Effector CD4-positive, alpha-beta T cell (primary cell): Measurements from ENCODE around the gene ANXA10. TPM values are rescaled to one million over a fixed set of nuclear protein-coding genes. Genes with fewer than 3 reads are reported as not detected.
"Not testable (repeated sequence)": the region's sequence is repeated elsewhere in the genome, so short reads cannot be mapped to it uniquely, and the experiment has no call there.

Experiments
- DNase-seq: peaks from one replicate; pipeline ENCODE4 v3.0.0-alpha.2; 2020
- total RNA-seq: gene quantifications from one replicate; lab custom pipeline; 2026; lab: John Stamatoyannopoulos, UW

The ANXA10 gene, protein sequence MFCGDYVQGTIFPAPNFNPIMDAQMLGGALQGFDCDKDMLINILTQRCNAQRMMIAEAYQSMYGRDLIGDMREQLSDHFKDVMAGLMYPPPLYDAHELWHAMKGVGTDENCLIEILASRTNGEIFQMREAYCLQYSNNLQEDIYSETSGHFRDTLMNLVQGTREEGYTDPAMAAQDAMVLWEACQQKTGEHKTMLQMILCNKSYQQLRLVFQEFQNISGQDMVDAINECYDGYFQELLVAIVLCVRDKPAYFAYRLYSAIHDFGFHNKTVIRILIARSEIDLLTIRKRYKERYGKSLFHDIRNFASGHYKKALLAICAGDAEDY
- total RNA-seq, result not detected

DNA sequence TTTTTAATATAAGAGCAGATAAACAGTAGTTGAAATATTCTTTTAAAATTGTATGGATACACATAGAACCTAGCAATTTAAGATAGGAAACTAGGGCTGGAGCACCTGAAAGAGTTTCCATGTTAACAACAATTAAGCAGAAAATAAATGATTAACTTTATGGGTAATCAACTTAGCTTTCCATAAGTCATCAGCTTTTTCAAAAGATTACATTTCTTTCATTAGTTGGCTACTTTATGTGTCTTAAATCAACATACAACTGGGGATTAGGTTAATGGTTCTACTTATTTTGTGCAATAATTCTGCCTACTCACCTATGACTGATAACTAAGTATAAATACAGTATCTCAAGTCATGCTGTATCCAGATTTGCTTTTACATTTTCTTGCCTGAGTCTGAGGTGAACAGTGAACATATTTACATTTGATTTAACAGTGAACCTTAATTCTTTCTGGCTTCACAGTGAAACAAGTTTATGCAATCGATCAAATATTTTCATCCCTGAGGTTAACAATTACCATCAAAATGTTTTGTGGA, at the start of gene ANXA10:
ANXA10 (plus strand) TSS at position 362 of the 537 bp plus-strand sequence; CDS start at position 526, 164 bp downstream.
- no peak for DNase-seq

DNA sequence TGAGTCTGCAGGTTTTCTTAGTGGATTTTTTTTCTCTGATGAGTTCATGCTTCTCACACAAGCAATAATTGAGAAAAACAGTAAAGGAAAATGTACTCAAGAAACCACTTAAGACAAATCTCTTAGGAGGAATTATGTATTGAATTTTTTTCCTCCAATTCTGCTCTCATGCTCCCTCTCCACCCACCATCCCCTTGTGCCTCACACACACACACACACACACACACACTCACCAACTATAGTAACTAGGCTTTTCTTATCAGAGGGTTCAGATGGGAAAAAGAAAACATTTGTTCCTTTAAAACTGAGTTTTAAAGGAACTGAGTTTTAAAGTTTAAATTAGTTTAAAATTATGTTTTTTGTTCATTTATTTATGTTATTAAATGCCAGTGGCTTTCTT, 47.0 kb upstream of the ANXA10 start:
- no peak for DNase-seq

DNA sequence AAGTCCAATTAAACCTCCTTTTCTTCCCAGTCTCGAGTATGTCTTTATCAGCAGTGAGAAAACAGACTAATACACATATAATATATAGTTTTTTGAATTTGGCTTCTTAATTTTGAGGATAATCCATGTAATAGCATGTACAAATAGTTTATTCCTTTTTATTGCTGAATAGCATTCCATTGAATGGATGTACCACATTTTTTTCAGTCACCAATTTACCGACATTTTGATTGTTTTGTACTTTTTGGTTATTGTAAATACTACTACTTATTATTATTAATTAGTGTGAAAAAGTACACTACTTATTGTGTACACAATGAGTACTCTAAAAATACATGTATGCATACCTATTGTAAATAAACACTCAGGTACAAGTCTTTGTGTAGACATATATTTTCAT, 42.3 kb upstream of the ANXA10 start:
- no peak for DNase-seq

DNA sequence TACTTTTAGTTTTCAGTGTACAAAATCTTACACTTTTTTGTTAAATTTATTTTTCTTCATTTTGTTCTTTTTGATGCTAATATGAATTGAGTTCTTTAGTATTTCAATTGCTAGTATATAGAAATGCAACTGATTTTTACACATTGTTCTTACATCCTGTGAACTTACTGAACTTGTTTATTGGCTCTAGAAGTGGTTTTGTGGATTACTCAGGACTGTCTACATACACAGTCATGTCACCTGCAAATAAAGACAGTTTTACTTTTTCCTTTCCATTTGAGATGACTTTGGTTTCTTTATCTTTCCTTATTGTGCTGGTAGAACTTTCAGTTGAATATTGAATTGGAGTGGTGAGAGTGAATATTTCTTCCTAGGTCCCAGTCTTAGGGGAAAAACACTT, 40.8 kb upstream of the ANXA10 start:
- no peak for DNase-seq

DNA sequence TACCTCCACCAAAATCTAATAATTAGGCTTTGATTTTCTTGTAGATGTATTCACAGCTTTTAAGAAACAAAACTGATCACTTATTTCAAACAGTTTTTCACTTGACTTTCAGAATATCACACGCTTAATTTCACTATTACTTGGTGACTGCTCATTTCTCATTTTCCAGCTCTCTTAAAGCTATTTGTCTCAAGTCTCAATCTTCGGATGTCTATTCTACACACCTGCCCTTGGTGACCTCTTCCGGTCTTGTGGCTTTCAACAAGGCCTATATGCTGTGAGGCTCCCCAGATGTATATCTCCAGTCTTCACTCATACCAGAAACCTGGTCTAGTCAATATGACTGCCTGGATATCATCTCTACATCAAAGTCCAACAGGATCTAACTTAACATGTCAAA, 34.9 kb upstream of the ANXA10 start:
- DNase-seq, result no peak

DNA sequence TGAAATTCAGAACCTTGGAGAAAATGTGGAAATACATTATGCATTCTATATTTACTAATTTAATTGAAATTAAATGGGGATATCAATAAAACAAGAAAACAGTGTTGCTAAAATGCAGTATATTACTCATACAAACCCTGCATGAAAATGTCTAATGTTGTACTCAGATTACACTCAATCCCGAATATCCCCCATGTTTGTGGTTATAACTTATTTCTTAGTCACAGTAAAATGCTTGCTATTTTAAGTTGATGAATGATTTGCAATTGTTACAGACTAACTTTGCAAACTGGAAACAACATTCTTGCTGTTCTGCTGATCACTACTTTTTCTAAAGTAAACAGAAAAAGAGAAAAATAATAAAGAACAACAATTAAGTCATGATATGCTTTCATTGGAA, 33.1 kb upstream of the ANXA10 start:
- DNase-seq, result no peak

DNA sequence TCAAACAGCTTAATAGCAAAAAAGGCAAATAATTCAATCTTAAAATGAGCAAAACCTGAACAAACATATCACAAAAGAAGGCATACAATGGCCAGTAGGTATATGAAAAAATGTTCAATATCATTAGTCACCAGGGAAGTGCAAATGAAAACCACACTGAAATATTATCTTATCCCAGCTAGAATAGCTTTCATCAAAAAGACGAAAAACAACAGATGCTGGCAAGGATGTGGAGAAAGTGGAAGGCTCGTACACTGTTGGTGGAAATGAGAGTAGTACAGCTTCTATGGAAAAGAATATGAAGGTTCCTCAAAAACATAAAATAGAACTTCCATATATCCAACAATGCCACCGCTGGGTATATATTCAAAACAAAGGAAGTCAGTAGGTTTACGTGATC, 29.3 kb upstream of the ANXA10 start:
- no peak for DNase-seq

DNA sequence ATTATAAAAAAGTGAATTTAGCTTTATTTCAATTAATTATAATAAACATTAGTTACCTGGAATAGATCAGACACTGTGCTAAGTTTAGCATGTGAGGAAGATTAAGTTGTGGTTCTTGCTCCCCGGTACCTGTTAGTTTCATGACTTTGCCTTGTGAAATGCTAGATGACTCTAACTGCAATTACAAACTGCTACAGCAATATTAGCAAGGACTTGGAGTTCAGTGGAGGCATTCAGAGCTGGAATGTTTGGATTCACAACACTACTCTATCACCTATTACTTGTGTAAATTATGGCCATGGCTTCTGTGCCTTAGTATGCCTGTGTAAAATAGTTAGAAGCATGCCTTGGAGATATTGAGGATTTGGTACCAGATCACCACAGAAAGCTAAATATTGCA, 21.4 kb upstream of the ANXA10 start:
- DNase-seq, result no peak

DNA sequence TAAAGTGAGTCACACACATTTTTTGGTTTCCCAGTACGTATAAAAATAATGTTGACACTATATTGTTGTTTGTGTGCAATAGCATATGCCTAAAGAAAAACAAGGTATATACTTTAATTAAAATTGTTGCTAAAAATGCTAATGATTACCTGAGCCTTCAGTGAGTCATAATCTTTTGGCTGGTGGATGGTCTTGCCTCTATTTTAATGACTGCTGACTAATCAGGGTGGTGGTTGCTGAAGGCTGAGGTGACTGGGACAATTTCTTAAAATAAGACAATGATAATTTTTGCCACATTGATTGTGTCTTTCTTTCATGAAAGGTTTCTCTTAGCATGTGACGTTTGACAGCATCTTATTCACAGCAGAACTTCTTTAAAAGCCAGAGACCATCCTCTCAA, 21.0 kb upstream of the ANXA10 start:
- no peak for DNase-seq

DNA sequence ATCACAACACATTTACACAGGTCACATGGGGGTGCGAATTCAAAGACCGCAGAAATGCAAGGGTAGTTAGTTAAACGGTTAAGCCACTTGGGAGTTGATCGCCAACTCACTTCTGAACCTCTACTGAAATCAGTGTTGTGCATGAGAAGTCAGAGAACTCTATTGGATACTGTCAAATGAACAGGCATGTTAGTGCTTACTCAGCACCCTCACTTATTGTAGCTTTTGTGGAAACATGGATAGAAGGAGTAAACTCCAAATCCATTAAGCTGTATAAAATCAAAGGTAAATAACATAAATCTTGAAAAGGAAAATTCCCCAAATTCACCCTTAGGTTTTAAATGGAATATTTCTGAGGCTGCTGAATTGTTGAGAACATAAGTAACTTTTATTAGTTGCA, 17.5 kb upstream of the ANXA10 start:
- DNase-seq, result no peak

DNA sequence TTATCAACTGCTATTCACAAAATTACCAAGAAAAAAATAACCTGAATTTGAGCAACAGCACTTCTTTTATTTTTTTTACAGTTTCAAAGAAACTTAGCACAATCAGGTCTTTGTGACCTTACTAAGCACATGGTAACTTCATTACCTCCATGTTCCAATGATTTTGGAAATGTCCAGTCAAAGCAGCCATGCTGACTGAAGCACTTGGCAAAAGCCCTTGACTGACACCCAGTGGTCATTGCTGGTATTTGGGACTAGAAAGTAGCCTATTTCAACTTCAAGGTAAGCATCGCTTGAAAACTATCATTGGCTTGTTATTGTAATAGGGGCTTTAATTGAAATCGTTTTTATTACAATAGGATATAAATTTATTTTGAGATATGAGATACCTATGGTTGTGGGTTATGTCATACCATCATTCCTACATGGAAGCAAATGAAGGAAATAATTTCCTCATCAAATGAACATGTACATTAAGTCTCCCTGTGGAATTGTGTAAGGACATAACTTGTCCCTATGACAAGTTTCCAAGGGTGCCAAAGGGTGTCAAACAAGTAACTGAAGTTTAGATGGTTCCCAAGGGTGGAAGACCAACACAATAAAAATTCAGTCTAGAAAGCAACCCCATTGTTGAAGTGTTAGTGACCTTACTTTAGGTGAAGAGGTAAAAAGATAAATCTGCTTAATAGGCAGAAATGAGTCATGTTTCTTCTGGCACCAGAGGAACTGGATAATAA, 15.2 kb upstream of the ANXA10 start:
- DNase-seq, result peak; percentile 1

DNA sequence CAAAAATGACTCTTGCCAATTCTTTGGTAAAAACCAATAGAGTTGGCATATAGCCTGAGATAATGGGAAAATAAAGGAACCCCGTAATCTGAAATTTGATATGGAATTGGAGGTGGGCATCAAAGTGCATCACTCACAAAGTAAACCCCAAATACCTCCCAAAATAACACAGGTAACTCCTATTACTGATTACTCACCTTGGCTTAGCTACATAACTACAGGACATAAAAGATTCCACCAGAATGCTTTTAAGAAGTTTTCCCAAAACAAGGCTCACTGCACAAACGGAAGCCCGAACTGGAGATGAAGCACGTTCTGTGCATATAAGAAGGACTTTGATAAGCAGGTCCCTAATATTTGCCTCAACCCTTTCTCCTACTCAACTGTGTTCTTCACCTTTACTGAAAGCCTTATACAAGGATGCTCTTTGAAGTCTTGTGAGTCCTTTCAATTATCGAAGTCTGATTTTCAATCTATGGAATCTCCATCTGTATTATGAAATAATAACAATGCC, 14.6 kb upstream of the ANXA10 start:
- no peak for DNase-seq

DNA sequence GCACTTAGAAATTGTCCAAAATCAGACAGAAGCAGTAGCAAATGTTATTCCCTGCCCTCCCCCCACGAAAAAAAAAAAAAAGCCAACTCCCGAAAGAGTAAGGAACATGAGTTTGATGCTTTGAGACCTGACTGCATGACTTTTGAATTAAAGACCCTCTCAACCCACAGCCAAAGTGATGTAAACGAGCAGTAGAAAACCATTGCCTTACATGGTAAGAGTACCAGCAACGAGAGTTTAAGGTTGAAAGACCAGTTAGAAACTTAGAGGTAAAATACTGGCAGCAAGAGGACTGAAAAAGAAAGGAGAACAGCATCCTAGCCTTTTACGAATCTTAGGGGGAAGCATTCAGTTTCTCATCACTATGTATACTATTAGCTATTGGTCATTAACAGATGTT, 10.0 kb upstream of the ANXA10 start:
- no peak for DNase-seq

DNA sequence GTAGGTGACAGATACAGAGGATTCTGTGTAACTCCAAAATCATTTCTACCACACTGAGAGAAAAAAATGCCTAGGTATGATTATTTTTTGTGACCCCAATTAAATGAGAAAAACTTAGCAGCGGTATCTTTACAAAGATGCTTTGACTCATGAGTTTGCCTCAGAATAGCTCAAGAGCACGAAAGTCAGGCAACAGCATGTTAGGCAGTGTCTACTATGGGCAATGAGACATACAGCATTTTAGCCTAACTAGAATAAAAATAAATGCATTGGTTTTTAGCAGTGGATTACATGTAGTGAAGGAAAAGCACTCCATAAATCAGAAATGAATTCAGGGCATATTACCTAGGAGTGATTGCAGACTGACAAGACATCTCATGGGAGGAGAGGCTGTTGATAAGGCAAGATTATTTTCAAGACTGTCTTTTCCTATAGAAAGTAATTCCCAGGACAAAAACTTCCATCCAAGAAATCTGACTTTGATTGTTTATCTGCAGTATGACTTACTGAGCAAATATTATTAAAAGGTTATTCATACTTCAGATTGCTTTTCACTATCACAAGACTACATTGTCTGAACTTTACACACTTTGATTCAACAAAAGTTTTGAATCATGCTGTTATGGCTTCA, 3.6 kb downstream of the ANXA10 start:
- no peak for DNase-seq

DNA sequence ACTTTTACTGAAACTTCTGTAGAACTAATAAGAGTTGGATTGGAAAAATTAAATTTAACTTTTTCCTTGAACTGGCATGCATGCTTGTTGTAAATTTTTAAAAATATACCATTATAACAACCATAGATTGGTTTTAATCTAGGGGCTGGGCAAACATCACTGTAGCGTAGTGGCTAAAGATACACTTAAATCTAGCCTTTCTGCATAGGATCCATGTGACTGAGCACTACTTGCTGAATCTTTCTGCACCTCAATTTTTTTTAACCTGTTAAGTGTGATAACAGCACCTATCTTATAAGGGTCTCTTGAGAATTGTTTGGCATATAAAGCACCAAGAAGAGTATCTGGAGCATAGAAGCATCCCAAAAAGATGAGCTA, 4.1 kb downstream of the ANXA10 start:
- no peak for DNase-seq

DNA sequence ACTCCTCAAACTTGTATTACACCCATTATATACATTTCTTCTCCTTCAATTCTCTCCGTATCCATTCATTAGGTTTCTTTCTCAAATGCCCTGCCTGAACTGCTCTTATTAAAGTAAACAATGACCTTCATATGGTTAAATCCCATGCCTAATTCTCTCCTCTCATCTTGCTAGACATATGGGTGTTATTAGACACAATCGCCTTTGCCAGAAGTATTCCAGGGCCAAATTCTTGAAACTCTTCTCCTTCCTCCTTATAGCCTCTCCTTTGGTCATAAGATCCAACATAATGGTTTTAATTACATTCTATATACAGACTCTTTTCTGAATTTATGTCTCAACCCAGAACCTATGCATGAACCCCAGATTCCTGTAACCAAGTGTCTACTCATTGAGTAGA, 4.8 kb downstream of the ANXA10 start:
- DNase-seq, result no peak

DNA sequence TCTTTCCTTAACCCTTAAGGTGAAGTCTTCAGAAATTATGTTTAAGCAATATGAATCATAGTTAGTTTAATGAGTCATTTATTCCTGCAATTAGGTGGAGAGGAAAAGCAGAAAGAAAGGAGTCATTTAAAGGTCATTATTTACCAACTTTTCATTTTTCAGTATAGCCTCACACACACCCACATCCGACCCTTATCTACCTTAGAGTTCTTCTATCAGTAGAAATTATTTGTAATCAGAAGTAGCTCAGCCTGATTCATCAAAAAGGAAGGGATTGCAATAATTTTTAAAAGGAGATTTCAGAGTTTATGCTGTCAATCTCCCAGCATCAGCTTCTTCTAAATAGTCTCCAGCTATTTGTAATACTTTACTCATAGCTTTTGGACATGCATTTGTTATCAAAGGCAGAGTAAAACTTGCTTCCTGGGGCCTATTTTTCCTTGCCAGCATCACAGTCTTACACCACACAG, 5.9 kb downstream of the ANXA10 start:
- DNase-seq, result no peak

DNA sequence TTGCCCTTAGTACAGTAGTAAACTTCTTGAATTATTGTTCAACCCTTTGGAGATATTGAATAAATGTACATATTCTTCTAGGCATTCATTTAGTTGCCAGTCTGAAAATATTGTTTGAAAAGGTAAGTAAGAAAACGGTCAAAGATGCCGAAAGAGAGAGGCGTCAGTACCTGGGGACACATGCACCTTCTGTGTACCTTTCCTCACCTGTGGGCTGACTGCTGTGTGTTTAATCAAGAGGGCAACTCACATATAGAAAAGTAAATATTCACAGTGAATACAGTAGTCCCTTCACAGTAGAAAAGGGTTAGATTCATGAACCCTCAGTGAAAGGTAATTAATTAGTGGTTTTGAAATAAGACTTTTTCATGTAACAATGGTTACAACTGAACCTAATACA, 6.9 kb downstream of the ANXA10 start:
- DNase-seq, result no peak

DNA sequence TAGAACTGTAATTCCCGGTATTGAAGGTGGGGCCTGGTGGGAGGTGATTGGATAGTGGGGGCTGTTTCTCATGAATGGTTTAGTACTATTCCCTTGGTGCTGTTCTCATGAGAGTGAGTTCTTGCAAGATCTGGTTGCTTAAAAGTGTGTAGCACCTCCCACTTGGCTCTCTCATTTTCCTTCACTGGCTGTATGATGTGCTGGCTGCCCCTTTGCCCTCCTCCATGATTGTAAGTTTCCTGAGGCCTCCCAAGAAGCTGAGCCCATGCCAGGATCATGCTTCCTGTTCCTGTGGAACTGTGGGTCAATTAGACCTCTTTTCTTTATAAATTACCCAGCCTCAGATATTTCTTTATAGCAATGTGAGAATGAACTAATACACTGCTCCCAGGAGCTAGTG, 8.7 kb downstream of the ANXA10 start:
- DNase-seq, result no peak

DNA sequence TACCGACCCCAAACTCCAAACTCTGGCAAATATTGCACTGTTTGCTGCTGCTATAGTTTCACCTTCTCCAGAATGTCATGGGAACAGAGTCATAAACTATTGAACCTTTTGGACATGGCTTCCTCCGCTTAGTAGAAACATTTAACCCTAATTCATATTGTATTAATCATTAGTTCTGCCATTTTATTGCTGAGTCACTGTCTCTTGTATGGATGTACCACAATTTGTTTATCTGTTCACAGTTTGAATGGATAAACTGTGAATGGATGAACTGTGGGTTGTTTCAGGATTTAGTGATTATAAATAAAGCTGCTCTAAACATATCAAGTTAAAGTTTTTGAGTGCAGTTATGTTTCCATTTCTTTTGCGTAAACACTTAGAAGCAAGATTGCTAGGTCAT, 10.1 kb downstream of the ANXA10 start:
- no peak for DNase-seq

DNA sequence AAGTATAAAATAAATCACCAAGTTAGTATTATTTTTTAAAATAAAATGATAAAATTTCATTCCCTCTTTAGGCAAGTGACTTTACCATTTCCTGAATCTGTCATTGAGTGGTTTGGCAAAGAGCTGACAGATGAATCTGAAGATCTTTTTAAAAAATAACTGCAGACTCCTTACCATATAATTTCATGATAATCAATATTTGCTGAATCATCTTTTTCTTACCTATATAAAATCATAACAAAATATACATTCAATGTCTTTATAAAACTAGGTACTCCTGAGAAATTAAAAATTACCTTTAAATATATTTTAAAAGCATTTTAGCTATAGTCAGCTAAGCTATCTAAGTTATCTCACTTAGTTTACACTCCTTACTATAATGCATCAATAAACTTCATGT, 17.2 kb downstream of the ANXA10 start:
- DNase-seq, result no peak

DNA sequence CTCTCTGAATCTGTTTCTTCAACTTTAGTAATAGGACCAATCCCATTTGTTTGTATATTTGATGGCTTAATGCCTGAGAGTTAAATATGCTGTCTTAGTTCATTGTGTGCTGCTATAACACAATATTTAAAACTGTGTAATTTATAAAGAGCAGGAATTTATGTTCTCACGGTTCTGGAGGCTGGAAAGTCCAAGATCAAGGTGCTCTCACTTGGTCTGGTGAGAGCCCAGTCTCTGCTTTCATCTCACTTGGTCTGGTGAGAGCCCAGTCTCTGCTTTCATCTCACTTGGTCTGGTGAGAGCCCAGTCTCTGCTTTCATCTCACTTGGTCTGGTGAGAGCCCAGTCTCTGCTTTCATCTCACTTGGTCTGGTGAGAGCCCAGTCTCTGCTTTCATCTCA, 20.7 kb downstream of the ANXA10 start:
- not testable (repeated sequence) for DNase-seq

DNA sequence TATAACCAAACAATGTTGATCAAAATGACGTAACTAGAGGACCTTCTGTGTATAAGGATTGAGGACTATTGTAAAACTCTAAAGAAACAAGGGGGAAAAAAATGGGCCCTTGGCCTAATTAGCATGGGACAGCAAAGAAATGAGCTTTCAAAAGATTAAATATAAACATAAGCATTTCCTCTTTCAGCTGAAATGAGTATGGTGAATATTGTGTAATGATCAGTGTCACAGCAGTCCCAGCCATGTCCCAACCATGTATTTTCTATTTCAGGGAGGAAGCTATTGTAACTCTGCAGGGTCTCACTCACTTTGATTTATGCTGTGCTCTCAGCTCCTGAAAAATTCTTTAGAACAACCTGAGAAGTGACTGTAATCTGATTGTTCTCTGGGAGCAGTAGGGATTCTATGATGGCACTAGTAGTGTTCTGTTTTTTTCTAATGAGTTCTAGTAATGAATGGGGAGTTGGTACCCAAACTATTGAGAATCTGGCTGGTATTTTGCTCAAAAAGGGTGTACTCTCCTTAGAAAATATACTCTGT, 25.8 kb downstream of the ANXA10 start:
- no peak for DNase-seq
